ENCODE data around the gene EFTUD2.
A peak's percentile ranks its signal among the peaks of the same experiment; 100 is the strongest.
"Not testable (repeated sequence)": the region's sequence is repeated elsewhere in the genome, so short reads cannot be mapped to it uniquely, and the experiment has no call there.

Gene EFTUD2

DNA sequence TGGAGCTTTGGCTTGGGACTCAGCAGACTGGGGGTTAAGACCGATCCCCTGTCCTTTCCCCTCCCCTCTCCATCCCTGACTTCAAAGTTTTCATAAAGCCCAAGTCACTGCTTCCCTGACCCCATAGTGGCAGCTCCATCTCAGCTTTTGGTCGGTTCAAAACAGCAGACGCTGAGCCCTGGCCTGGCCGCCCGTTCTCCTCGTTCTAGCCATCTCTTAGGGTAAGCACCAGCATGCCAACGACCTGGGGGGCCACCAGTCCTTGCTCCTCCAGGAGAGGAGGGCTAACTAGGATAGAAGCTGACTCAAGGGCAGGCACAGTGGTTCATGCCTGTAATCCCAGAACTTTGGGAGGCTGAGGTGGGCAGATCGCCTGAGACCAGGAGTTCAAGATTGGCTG, 53.0 kb downstream of the EFTUD2 start:
- DNase-seq: no peak

DNA sequence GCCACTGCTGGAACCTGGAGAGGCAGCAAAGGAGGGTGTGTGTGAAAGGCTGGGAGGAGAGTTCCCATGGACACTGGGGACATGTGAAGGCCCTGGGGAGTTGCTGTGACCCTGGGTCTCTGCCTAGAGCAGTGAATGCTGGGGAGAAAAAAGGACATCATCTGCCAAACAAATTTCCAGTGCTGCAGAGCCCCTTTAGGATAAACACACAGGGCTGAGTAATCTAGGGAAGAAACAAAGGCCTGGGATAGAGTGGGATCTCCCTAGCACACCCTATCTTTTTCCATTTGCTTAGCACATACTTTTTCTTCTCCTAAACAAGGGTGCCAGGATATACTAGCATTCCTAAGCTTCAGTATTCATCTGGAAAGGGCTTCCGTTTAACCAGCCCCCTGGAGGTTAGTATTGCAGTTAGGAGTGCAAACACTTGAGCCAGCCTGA, 54.8 kb downstream of the EFTUD2 start:
- DNase-seq: no peak

- no peak for DNase-seq
These were observed 56.5 kb downstream of the EFTUD2 start for GRCh38 chr17:44842748-44843147.

- no peak for DNase-seq
These were observed 58.3 kb downstream of the EFTUD2 start for GRCh38 chr17:44840936-44841335.

DNA sequence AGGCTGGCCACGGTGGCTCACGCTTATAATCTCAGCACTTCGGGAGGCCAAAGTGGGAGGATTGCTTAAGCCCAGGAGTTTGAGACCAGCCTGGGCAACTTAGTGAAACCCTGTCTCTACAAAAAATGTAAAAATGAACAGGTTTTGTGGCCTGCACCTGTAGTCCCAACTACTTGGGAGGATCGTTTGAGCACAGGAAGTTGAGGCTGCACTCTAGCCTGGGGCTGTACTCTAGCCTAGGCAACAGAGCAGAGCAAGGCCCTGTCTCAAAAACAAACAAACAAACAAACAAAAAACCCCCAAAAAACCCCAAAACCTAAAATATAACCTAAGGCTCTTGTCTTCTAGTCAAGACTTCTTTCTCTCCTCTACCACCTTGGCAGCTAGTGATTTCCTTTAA, 59.0 kb downstream of the EFTUD2 start:
- no peak for DNase-seq

DNA sequence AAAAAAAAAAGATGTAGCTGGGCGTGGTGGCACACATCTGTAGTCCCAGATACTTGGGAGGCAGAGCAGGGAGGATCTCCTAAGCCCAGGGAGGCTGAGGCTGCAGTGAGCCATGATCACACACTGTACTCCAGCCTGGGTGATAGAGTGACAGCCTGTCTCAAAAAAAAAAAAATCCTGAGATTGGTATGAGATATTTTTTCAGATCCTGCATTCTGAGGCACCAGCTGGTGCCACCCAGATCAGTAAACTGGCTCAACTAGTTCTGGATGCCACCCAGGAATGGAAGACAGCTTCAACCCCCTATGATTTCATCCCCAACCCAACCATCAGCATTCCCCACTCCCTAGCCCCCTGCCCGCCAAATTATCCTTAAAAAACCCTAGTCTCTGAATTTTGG, 62.0 kb downstream of the EFTUD2 start:
- no peak for DNase-seq

- DNase-seq: no peak
These were observed 66.4 kb downstream of the EFTUD2 start for GRCh38 chr17:44832805-44833204.

- DNase-seq: no peak
These were observed 67.9 kb downstream of the EFTUD2 start for GRCh38 chr17:44831371-44831770.

GRCh38 chr17:44830359-44831288, 68.6 kb downstream of the EFTUD2 start:
- DNase-seq: peak; percentile 25

DNA sequence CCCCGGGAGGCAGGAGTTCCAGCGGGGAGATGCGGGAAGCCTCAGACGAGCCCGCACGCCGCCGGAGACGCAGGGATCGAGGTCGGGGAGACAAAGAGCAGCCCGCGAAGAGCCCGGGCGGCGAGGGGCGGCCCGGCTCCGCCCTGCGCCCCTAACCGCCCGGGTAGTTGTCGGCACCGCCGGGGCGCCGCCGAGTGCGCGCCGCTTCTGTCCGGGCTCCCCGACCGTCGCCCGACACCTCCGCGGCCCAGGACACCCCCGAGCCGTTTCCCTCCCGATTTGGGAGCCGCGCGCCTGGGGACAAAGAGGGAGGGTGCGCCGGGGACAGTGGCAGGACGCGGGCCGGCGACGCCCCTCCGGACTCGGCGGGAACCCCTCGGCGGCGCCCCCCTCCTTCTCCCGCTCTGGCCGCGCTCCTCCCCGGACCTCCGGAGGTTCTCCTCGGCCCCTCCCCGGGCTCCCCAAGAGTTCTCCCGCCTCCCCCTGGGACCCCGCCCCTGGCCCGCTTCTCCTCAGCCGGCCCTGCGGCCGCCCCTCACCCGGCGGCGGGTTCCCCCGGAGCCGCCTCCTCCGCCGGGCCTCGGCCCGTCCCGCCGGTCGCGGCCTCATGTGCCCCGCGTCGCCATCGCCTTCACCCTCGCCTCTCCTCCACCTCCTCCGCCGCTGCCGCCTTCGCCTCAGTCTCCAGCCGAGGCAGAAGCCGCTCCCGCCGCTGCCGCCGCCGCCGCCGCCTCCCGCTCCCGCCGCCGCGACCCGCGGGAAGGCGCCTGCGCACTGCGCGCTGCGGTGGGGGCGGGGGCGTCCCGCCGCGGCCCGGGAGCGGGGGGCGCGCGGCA, 69.5 kb downstream of the EFTUD2 start, which contains the start of gene GJC1:
GJC1 (minus strand) TSS at position 765 of the 836 bp plus-strand sequence. CDS start 24,470 bp downstream, outside the sequence.
- peak; percentile 21 for DNase-seq

DNA sequence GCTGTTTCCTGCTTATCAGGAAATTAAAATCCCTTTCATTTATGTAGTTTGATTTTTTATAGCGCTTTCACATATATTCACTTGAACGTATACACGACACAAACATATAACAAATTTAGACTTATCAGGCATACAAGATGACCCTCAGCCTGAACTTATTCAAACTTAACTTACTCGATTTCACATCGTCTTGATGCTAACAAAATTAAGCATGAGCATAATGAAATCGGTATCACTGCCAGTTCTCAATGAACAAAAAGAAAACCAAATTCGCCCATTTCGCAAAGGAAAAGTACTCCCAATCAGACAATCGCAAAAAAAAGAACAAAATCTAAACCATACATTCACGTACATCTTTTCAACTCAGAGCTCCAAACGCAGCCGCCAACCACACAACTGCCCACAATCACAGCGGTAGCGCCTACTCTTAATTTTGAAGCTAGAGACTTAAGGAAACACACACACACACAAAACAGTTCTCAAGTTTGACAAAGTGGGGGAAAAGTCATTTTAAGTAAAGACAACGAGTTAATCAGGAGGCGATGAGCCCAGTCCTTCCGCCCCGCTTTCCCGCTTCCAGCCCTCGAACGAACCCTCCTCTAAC, 70.2 kb downstream of the EFTUD2 start:
- DNase-seq: no peak

GRCh38 chr17:44827863-44828262, 71.4 kb downstream of the EFTUD2 start:
- no peak for DNase-seq

DNA sequence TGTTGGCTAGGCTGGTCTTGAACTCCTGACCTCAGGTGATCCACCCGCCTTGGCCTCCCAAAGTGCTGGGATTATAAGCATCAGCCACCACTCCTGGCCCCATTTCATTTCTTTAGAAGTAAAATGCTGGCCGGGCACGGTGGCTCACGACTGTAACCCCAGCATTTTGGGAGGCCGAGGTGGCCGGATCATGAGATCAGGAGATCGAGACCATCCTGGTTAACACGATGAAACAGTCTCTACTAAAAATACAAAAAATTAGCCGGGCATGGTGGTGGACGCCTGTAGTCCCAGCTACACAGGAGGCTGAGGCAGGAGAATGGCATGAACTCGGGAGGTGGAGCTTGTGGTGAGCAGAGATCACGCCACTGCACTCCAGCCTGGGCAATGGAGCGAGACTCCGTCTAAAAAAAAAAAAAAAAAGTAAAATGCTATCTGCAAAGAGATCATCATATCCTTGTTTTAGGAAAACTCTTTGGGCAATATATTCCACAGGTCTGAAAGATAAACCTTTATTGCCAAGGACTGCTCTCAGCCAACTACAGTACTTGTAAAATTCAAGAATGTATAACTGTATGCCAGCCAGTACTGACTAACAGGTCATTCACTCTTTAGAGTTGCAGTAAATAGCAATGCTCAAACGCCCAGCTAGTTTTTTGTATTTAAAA, 73.0 kb downstream of the EFTUD2 start:
- DNase-seq: no peak

GRCh38 chr17:44825236-44825635, 74.0 kb downstream of the EFTUD2 start:
- not testable (repeated sequence) for DNase-seq

- no peak for DNase-seq
These were observed 78.5 kb downstream of the EFTUD2 start for GRCh38 chr17:44820631-44821212.

DNA sequence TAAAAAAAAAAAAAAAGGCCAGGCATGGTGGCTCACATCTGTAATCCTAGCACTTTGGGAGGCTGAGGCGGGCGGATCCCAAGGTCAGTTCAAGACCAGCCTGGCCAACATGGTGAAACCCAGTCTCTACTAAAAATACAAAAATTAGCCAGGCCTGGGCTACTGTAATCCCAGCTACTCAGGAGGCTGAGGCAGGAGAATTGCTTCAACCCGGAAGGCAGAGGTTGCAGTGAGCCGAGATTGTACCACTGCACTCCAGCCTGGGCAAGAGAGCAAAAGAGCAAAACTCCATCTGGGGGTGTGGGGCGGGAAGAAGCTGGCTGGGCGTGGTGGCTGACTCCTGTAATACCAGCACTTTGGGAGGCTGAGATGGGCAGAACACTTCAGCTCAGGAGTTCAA, 80.7 kb downstream of the EFTUD2 start:
- DNase-seq: not testable (repeated sequence)

DNA sequence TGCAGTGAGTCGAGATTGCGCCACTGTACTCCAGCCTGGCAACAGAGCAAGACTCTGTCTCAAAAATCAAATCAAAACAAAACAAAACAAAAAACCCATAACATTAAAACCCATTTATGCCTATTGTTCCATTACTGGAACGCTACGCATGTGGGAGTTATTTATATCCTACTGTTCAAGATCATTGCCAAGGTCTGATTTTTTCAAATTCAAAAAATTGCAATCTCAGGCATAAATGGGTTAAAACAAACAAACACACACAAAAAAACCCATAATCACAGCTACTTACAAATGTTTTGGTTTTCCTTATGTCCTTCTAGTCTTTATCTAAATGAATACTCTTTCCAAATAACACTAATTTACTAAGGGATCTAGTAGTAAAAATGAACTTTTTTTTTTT, 87.0 kb downstream of the EFTUD2 start:
- no peak for DNase-seq

GRCh38 chr17:44808656-44809388, 90.4 kb downstream of the EFTUD2 start:
- DNase-seq: not testable (repeated sequence)

GRCh38 chr17:44808156-44808555, 91.1 kb downstream of the EFTUD2 start:
- no peak for DNase-seq

GRCh38 chr17:44807817-44808155, 91.5 kb downstream of the EFTUD2 start:
- no peak for DNase-seq

DNA sequence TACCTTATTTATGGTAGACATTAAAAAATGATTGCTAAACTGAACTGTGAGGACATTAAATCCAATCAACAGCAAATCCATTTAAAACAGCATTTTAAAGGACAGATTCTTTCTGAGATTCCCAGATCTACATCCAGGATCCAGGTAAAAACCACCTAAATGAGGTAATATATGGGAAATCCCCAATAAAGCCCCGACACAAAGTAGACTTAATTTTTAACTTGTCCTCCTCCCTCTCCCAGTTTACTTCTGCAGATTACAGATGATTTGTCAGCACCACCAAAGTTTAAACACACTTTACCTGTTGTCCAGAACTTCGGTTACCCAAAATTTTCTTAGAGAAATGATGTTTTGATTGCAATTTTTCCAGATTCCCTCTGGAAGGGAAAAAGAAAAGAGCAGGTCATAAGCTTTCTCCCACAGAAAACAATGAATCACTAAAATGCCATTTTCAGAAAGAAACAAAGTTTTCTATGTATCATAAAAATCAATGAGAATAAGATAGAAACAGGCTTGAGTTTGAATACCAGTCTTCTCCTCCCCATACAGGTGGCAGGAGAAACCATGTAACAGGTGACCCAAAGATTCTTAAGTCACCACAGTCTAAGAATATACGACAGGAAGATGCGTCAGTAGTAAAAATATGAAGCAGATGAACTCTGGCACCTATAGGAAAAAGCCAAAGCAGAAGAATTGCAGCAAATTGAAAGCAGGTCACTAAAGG, 92.0 kb downstream of the EFTUD2 start:
- no peak for DNase-seq

Data from activated naive CD4-positive, alpha-beta T cell treated with anti-CD3 and anti-CD28 coated beads, Interleukin-2, amount 50 U/mL, for 16 hours (primary cell).